Upper lobe of left lung (tissue), 6 donors: ENCODE results near the gene TMEM95. TPM values are rescaled to one million over a fixed set of nuclear protein-coding genes. Genes with fewer than 3 reads are reported as not detected.
"Not testable (repeated sequence)": the region's sequence is repeated elsewhere in the genome, so short reads cannot be mapped to it uniquely, and the experiment has no call there.

Source experiments
- ATAC-seq, 2 donors: fragments of 200-7000 bp; cut with Tn5 transposase; one replicate each; pipeline ENCODE4 v1.9.1; 2022; ENCODE audit warnings: mild to moderate bottlenecking in 2 of 2, moderate library complexity in 2 of 2; ENCODE audit not compliant: low FRiP score in 2 of 2
- DNase-seq, 2 donors: peaks; one replicate each; pipeline ENCODE4 v3.0.0-alpha.2; 2019 to 2020
- H3K27ac ChIP-seq, 4 donors: fragments of 200-600 bp; sonication (generic); one replicate each; pipeline ENCODE4 v1.5.1; 2016 to 2019
- H3K27me3 ChIP-seq, 4 donors: fragments of 200-600 bp; sonication (generic); one replicate each; pipeline ENCODE4 v1.5.1; 2017 to 2019
- H3K36me3 ChIP-seq, 4 donors: fragments of 200-600 bp; sonication (generic); one replicate each; pipeline ENCODE4 v1.5.1; 2016 to 2019
- H3K4me1 ChIP-seq, 4 donors: fragments of 200-600 bp; sonication (generic); one replicate each; pipeline ENCODE4 v1.5.1; 2018 to 2019
- H3K4me3 ChIP-seq, 4 donors: fragments of 200-600 bp; sonication (generic); one replicate each; pipeline ENCODE4 v1.5.1; 2017 to 2019; ENCODE audit warnings: mild to moderate bottlenecking in 2 of 4, moderate library complexity in 1 of 4
- H3K9me3 ChIP-seq, 4 donors: fragments of 200-600 bp; sonication (generic); one replicate each; pipeline ENCODE4 v1.5.1; 2018 to 2019
- CTCF ChIP-seq, 6 experiments: fragments of 450-650 bp in 4 of 6; fragments of 200-600 bp in 2 of 6; sonication (generic) in 2 of 6; IDR thresholded peaks; one replicate each; pipeline ENCODE4 v1.5.1; 2016 to 2019; ENCODE audit warnings: antibody characterized with exemption in 6 of 6
- EP300 ChIP-seq, 4 donors: sonication (generic); formaldehyde crosslinking; IDR thresholded peaks; one replicate each; pipeline ENCODE4 v1.5.1; 2017; ENCODE audit warnings: antibody characterized with exemption in 4 of 4, control low read depth in 2 of 4
- POLR2A ChIP-seq, 4 donors: fragments of 450-650 bp; IDR thresholded peaks; one replicate each; pipeline ENCODE4 v1.5.1; 2016 to 2017; ENCODE audit warnings: antibody characterized with exemption in 4 of 4, mild to moderate bottlenecking in 2 of 4
- POLR2AphosphoS5 ChIP-seq, 2 donors: sonication (generic); formaldehyde crosslinking; IDR thresholded peaks; one replicate each; pipeline ENCODE4 v1.5.1; 2017; ENCODE audit warnings: antibody characterized with exemption in 2 of 2
- WGBS, 2 donors: methylation state at CpG; one replicate each; pipeline ENCODE4 v1.1.5; 2017 to 2018; 5-methylcytosine and 5-hydroxymethylcytosine counted together
- total RNA-seq, 6 donors: library from RNA; depleted of rRNA in 4 of 6; stranded (reverse); fragments of >200 nt in 4 of 6; gene quantifications; one replicate each; pipeline versions ENCODE4 v1.1.0 to v1.2.1, GENCODE V29; 2016 to 2021
- donor health status: DM: no; HTN: no; CAD: no; lungs with moderate emphysema.
- donor health status: DM: no; HTN: yes; CAD: no; lungs with severe emphysema.

Gene TMEM95
- total RNA-seq, 6 donors from 2014 or later: 1.0 TPM; not detected in 5

- TF ChIP-seq POLR2AphosphoS5 (IDR thresholded peaks at IDR 0.05): peak; percentile 65 to 90
- TF ChIP-seq CTCF (IDR thresholded peaks at IDR 0.05): peak in 2 of 6 experiments; percentile 9 to 27
- peak in 3 of 4 donors; percentile 29 to 84 (median 62) for TF ChIP-seq POLR2A (IDR thresholded peaks at IDR 0.05)
- peak in 1 of 4 donors; percentile 48 for TF ChIP-seq EP300 (IDR thresholded peaks at IDR 0.05)
- H3K4me3 ChIP-seq: peak overlapping the region; percentile 74 to 95 (median 84)
- ATAC-seq (peak; percentile 95 to 97), DNase-seq (peak; percentile 98 to 99)
- no peaks in the 10 kb centered on the region for H3K9me3 ChIP-seq
- 0% methylated on average over 31 to 41 of the region's 43 CpGs for WGBS, 2 donors
- peaks cover 13 to 26% (median 15%) of the 10 kb centered on the region in 4 donors for H3K4me1 ChIP-seq
- peaks cover 0 to 31% (median 17%) of the 10 kb centered on the region in 4 donors for H3K36me3 ChIP-seq
- no peaks in the 10 kb centered on the region for H3K27me3 ChIP-seq
- peak overlapping the region; percentile 80 to 94 (median 92) for H3K27ac ChIP-seq
These were observed 25.5 kb upstream of the TMEM95 start for GRCh38 chr17:7329374-7329996.

GRCh38 chr17:7329997-7330637, 24.8 kb upstream of the TMEM95 start:
- ATAC-seq: peak; percentile 83 to 86
- H3K36me3 ChIP-seq: peaks cover 0 to 25% (median 11%) of the 10 kb centered on the region in 4 donors
- TF ChIP-seq CTCF (IDR thresholded peaks at IDR 0.05): no peak
- TF ChIP-seq EP300 (IDR thresholded peaks at IDR 0.05): no peak
- TF ChIP-seq POLR2AphosphoS5 (IDR thresholded peaks at IDR 0.05): no peak
- TF ChIP-seq POLR2A (IDR thresholded peaks at IDR 0.05): no peak
- H3K27ac ChIP-seq: peak overlapping the region; percentile 80 to 94 (median 92)
- 1 to 2% methylated on average over 7 to 21 of the region's 34 CpGs for WGBS, 2 donors
- H3K9me3 ChIP-seq: no peaks in the 10 kb centered on the region
- DNase-seq: peak; percentile 82 to 96
- peak overlapping the region; percentile 74 to 95 (median 84) for H3K4me3 ChIP-seq
- peaks cover 13 to 26% (median 15%) of the 10 kb centered on the region in 4 donors for H3K4me1 ChIP-seq
- H3K27me3 ChIP-seq: no peaks in the 10 kb centered on the region

- Histone ChIP-seq H3K36me3 (peaks cover 0 to 20% (median 7%) of the 10 kb centered on the region in 4 donors), H3K9me3 (no peaks in the 10 kb centered on the region), H3K27ac (peak overlapping the region; percentile 80 to 94 (median 92)), H3K4me3 (peak overlapping the region in 3 of 4 donors; percentile 74 to 86 (median 82)), H3K4me1 (peaks cover 13 to 26% (median 15%) of the 10 kb centered on the region in 4 donors), H3K27me3 (no peaks in the 10 kb centered on the region)
- TF ChIP-seq POLR2AphosphoS5 (IDR thresholded peaks at IDR 0.05) (no peak), CTCF (IDR thresholded peaks at IDR 0.05) (no peak), EP300 (IDR thresholded peaks at IDR 0.05) (no peak), POLR2A (IDR thresholded peaks at IDR 0.05) (no peak)
- DNase-seq: peak in 1 of 2 donors; percentile 50
- 61 to 90% methylated on average over 5 to 13 of the region's 13 CpGs for WGBS, 2 donors
- ATAC-seq: no peak
These were observed 24.3 kb upstream of the TMEM95 start for GRCh38 chr17:7330638-7331015.

- Histone ChIP-seq H3K4me1 (peaks cover 13 to 26% (median 17%) of the 10 kb centered on the region in 4 donors), H3K36me3 (peaks cover 0 to 5% (median 0%) of the 10 kb centered on the region in 4 donors), H3K27me3 (no peaks in the 10 kb centered on the region), H3K4me3 (no peak overlapping the region), H3K27ac (no peak overlapping the region), H3K9me3 (no peaks in the 10 kb centered on the region)
- DNase-seq (no peak), ATAC-seq (no peak)
- TF ChIP-seq POLR2AphosphoS5 (IDR thresholded peaks at IDR 0.05) (no peak), CTCF (IDR thresholded peaks at IDR 0.05) (no peak), EP300 (IDR thresholded peaks at IDR 0.05) (no peak), POLR2A (IDR thresholded peaks at IDR 0.05) (no peak)
- 41 to 59% methylated on average over 7 of the region's 7 CpGs for WGBS, 2 donors
These were observed 22.8 kb upstream of the TMEM95 start for GRCh38 chr17:7332111-7332510.

GRCh38 chr17:7332600-7333069, 22.3 kb upstream of the TMEM95 start:
- not testable (repeated sequence) for H3K4me3 ChIP-seq, DNase-seq, H3K27me3 ChIP-seq, H3K27ac ChIP-seq, H3K9me3 ChIP-seq, H3K36me3 ChIP-seq, ATAC-seq
- 37 to 43% methylated on average over 13 to 14 of the region's 14 CpGs for WGBS, 2 donors
- peaks cover 13 to 22% (median 17%) of the 10 kb centered on the region in 4 donors for H3K4me1 ChIP-seq
